Measurements from ENCODE around the gene CELSR1. TPM values are rescaled to one million over a fixed set of nuclear protein-coding genes. Genes with fewer than 3 reads are reported as not detected.
A peak's percentile ranks its signal among the peaks of the same experiment; 100 is the strongest.

The CELSR1 gene
- total RNA-seq, 1 donor from 2014 or later, result 27.6 TPM

- H3K4me2 ChIP-seq (ENCODE audit: low read length), result no peak overlapping the region
- Mint-ChIP-seq H3K4me3 (ENCODE audit: unreplicated experiment) (no peak overlapping the region), H3K27ac (ENCODE audit: unreplicated experiment) (peak overlapping the region; percentile 66), H3K9me3 (ENCODE audit: unreplicated experiment) (no peaks in the 10 kb centered on the region), H3K36me3 (ENCODE audit: low read depth, unreplicated experiment) (peaks cover 3% of the 10 kb centered on the region), H3K4me1 (ENCODE audit: low read depth, unreplicated experiment) (peaks cover 27% of the 10 kb centered on the region), H3K27me3 (ENCODE audit: low read depth, unreplicated experiment) (no peaks in the 10 kb centered on the region)
- H4K20me1 ChIP-seq (ENCODE audit: insufficient read depth, low read length), result peaks cover 19% of the 10 kb centered on the region
- no peak overlapping the region for H3K27ac ChIP-seq (ENCODE audit: low read depth, low read length)
- no peak overlapping the region for H3K4me3 ChIP-seq (ENCODE audit: insufficient read depth, low read depth, low read length)
- H3K27me3 ChIP-seq (ENCODE audit: insufficient read depth, low read length), result no peaks in the 10 kb centered on the region
- H3K4me1 ChIP-seq (ENCODE audit: insufficient read depth, low read length), result peaks cover 9% of the 10 kb centered on the region
- H2AFZ ChIP-seq (ENCODE audit: low read depth, low read length), result no peak overlapping the region
- FAIRE-seq, result no peak
- no peaks in the 10 kb centered on the region for H3K9me3 ChIP-seq (ENCODE audit: insufficient read depth, low read depth, low read length)
- H3K79me2 ChIP-seq (ENCODE audit: insufficient read depth, low read length), result peaks cover 16% of the 10 kb centered on the region
- H3K9ac ChIP-seq (ENCODE audit: low read length), result no peak overlapping the region
- no peak for DNase-seq (ENCODE audit: low read depth)
- TF ChIP-seq CTCF (IDR thresholded peaks at IDR 0.05; ENCODE audit: insufficient read depth, low read depth, low read length) (no peak), EZH2 (IDR thresholded peaks at IDR 0.05; ENCODE audit: insufficient read depth, low read length) (no peak)
- no peaks in the 10 kb centered on the region for H3K36me3 ChIP-seq (ENCODE audit: insufficient read depth, low read length)
These were observed 11.8 kb downstream of the CELSR1 start for GRCh38 chr22:46525389-46526243.

GRCh38 chr22:46524203-46524740 lies 13.1 kb downstream of the CELSR1 start:
- no peaks in the 10 kb centered on the region for H3K27me3 ChIP-seq (ENCODE audit: insufficient read depth, low read length)
- H3K36me3 Mint-ChIP-seq (ENCODE audit: low read depth, unreplicated experiment), result peaks cover 3% of the 10 kb centered on the region
- no peak overlapping the region for H3K27ac Mint-ChIP-seq (ENCODE audit: unreplicated experiment)
- H3K4me1 ChIP-seq (ENCODE audit: insufficient read depth, low read length), result peaks cover 6% of the 10 kb centered on the region
- H3K4me1 Mint-ChIP-seq (ENCODE audit: low read depth, unreplicated experiment), result peaks cover 27% of the 10 kb centered on the region
- H3K9me3 ChIP-seq (ENCODE audit: insufficient read depth, low read depth, low read length), result no peaks in the 10 kb centered on the region
- no peak overlapping the region for H3K27ac ChIP-seq (ENCODE audit: low read depth, low read length)
- no peak overlapping the region for H3K4me2 ChIP-seq (ENCODE audit: low read length)
- DNase-seq (ENCODE audit: low read depth) (no peak), FAIRE-seq (no peak)
- H3K36me3 ChIP-seq (ENCODE audit: insufficient read depth, low read length), result no peaks in the 10 kb centered on the region
- H4K20me1 ChIP-seq (ENCODE audit: insufficient read depth, low read length), result peaks cover 16% of the 10 kb centered on the region
- H3K9me3 Mint-ChIP-seq (ENCODE audit: unreplicated experiment), result no peaks in the 10 kb centered on the region
- H2AFZ ChIP-seq (ENCODE audit: low read depth, low read length), result no peak overlapping the region
- TF ChIP-seq EZH2 (IDR thresholded peaks at IDR 0.05; ENCODE audit: insufficient read depth, low read length) (no peak), CTCF (IDR thresholded peaks at IDR 0.05; ENCODE audit: insufficient read depth, low read depth, low read length) (no peak)
- no peaks in the 10 kb centered on the region for H3K27me3 Mint-ChIP-seq (ENCODE audit: low read depth, unreplicated experiment)
- H3K9ac ChIP-seq (ENCODE audit: low read length), result no peak overlapping the region
- H3K79me2 ChIP-seq (ENCODE audit: insufficient read depth, low read length), result peaks cover 13% of the 10 kb centered on the region
- no peak overlapping the region for H3K4me3 Mint-ChIP-seq (ENCODE audit: unreplicated experiment)
- H3K4me3 ChIP-seq (ENCODE audit: insufficient read depth, low read depth, low read length), result no peak overlapping the region

GRCh38 chr22:46522797-46523196 lies 14.6 kb downstream of the CELSR1 start:
- Histone ChIP-seq H3K4me2 (ENCODE audit: low read length) (no peak overlapping the region), H3K79me2 (ENCODE audit: insufficient read depth, low read length) (peaks cover 13% of the 10 kb centered on the region), H3K4me3 (ENCODE audit: insufficient read depth, low read depth, low read length) (no peak overlapping the region), H3K27me3 (ENCODE audit: insufficient read depth, low read length) (no peaks in the 10 kb centered on the region), H3K4me1 (ENCODE audit: insufficient read depth, low read length) (no peaks in the 10 kb centered on the region), H3K36me3 (ENCODE audit: insufficient read depth, low read length) (no peaks in the 10 kb centered on the region), H3K9ac (ENCODE audit: low read length) (no peak overlapping the region), H3K9me3 (ENCODE audit: insufficient read depth, low read depth, low read length) (no peaks in the 10 kb centered on the region), H3K27ac (ENCODE audit: low read depth, low read length) (no peak overlapping the region), H2AFZ (ENCODE audit: low read depth, low read length) (no peak overlapping the region), H4K20me1 (ENCODE audit: insufficient read depth, low read length) (peaks cover 16% of the 10 kb centered on the region)
- Mint-ChIP-seq H3K4me1 (ENCODE audit: low read depth, unreplicated experiment) (peaks cover 19% of the 10 kb centered on the region), H3K36me3 (ENCODE audit: low read depth, unreplicated experiment) (peaks cover 10% of the 10 kb centered on the region), H3K27ac (ENCODE audit: unreplicated experiment) (no peak overlapping the region), H3K27me3 (ENCODE audit: low read depth, unreplicated experiment) (peaks cover under 1% of the 10 kb centered on the region), H3K4me3 (ENCODE audit: unreplicated experiment) (no peak overlapping the region), H3K9me3 (ENCODE audit: unreplicated experiment) (no peaks in the 10 kb centered on the region)
- FAIRE-seq (no peak), DNase-seq (ENCODE audit: low read depth) (no peak)
- TF ChIP-seq EZH2 (IDR thresholded peaks at IDR 0.05; ENCODE audit: insufficient read depth, low read length) (no peak), CTCF (IDR thresholded peaks at IDR 0.05; ENCODE audit: insufficient read depth, low read depth, low read length) (no peak)
